LNCAP (cell line): Measurements from ENCODE around the gene PPP1R8.

Experiments
- CTCF ChIP-seq: fragments of 450-650 bp; IDR thresholded peaks from 2 replicates; pipeline ENCODE4 v1.5.1; 2017; ENCODE audit warnings: mild to moderate bottlenecking

Gene PPP1R8

GRCh38 chr1:27830621-27831440, at the start of gene PPP1R8:
Gene PPP1R8 (plus strand): TSS chr1:27830782. CDS start chr1:27830836, 54 bp downstream.
- no peak for TF ChIP-seq CTCF

GRCh38 chr1:27782950-27783349, 47.6 kb upstream of the PPP1R8 start:
- TF ChIP-seq CTCF, result no peak

- no peak for TF ChIP-seq CTCF
Measured at GRCh38 chr1:27784700-27785099, 45.9 kb upstream of the PPP1R8 start.

GRCh38 chr1:27785781-27786455, 44.7 kb upstream of the PPP1R8 start:
- TF ChIP-seq CTCF, result no peak

- no peak for TF ChIP-seq CTCF
Measured at GRCh38 chr1:27787895-27788294, 42.7 kb upstream of the PPP1R8 start.

- no peak for TF ChIP-seq CTCF
Measured at GRCh38 chr1:27789540-27790041, 41.0 kb upstream of the PPP1R8 start.

- TF ChIP-seq CTCF, result no peak
Measured at GRCh38 chr1:27795601-27796000, 35.0 kb upstream of the PPP1R8 start.
